SK-N-SH (cell line): ENCODE measurements around the gene ITM2A.

Experiments
- CTCF ChIP-seq: fragments of 200-600 bp; sonication (generic); IDR thresholded peaks from 2 replicates; pipeline ENCODE4 v1.6.1; 2017; ENCODE audit warnings: antibody characterized with exemption, mild to moderate bottlenecking, moderate library complexity
- FOXM1 ChIP-seq: IDR thresholded peaks from 2 replicates; pipeline ENCODE4 v1.4.0; 2012; ENCODE audit warnings: low read depth, mild to moderate bottlenecking
- POLR2AphosphoS5 ChIP-seq: IDR thresholded peaks from 2 replicates; pipeline ENCODE4 v1.6.1; 2012; ENCODE audit warnings: low read depth, low read length
- SMC3 ChIP-seq: IDR thresholded peaks from 2 replicates; pipeline ENCODE4 v1.6.1; 2012; ENCODE audit warnings: low read depth, low read length, improper control_type of control experiment
- TAF1 ChIP-seq: IDR thresholded peaks from 2 replicates; pipeline ENCODE4 v1.6.1; 2012; ENCODE audit warnings: low read depth, mild to moderate bottlenecking, low read length, moderate library complexity, borderline replicate concordance
- TCF12 ChIP-seq: IDR thresholded peaks from 2 replicates; pipeline ENCODE4 v1.4.0; 2012
- TF ChIP-seq, protein P1 (sequence below): fragments of 150-350 bp; IDR thresholded peaks from 2 replicates; pipeline ENCODE4 v1.6.1; 2016; ENCODE audit warnings: mild to moderate bottlenecking, low read depth, low read length
- TF ChIP-seq, protein P2 (sequence below): IDR thresholded peaks from 2 replicates; pipeline ENCODE4 v1.6.1; 2012; ENCODE audit warnings: mild to moderate bottlenecking, low read depth, low read length, moderate library complexity

DNA sequence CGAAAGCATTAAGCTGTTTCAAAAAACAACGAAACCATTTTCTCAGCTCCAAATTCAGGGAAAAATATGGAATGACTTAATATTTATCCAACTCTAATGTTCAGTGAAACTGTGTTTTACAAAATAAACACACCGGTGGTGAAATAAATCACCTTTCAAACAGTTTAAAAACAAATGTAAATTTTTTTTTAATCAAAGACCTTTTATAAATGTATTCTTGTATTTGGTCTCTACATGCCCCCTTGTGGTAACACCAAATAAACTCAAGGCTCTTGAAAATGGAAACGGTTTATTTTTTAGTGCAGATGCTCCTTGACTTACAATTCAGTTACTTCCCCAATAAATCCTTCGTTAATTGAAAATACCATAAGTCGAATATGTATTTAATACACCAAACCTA lies 45.8 kb upstream of the ITM2A start:
- TF ChIP-seq CTCF = peak; percentile 67
- no peak for TF ChIP-seq POLR2AphosphoS5
- TF ChIP-seq TAF1 = no peak
- TF ChIP-seq, protein P1, sequence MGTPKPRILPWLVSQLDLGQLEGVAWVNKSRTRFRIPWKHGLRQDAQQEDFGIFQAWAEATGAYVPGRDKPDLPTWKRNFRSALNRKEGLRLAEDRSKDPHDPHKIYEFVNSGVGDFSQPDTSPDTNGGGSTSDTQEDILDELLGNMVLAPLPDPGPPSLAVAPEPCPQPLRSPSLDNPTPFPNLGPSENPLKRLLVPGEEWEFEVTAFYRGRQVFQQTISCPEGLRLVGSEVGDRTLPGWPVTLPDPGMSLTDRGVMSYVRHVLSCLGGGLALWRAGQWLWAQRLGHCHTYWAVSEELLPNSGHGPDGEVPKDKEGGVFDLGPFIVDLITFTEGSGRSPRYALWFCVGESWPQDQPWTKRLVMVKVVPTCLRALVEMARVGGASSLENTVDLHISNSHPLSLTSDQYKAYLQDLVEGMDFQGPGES = no peak
- no peak for TF ChIP-seq FOXM1
- TF ChIP-seq TCF12 = no peak
- TF ChIP-seq SMC3 = no peak
- TF ChIP-seq, protein P2, sequence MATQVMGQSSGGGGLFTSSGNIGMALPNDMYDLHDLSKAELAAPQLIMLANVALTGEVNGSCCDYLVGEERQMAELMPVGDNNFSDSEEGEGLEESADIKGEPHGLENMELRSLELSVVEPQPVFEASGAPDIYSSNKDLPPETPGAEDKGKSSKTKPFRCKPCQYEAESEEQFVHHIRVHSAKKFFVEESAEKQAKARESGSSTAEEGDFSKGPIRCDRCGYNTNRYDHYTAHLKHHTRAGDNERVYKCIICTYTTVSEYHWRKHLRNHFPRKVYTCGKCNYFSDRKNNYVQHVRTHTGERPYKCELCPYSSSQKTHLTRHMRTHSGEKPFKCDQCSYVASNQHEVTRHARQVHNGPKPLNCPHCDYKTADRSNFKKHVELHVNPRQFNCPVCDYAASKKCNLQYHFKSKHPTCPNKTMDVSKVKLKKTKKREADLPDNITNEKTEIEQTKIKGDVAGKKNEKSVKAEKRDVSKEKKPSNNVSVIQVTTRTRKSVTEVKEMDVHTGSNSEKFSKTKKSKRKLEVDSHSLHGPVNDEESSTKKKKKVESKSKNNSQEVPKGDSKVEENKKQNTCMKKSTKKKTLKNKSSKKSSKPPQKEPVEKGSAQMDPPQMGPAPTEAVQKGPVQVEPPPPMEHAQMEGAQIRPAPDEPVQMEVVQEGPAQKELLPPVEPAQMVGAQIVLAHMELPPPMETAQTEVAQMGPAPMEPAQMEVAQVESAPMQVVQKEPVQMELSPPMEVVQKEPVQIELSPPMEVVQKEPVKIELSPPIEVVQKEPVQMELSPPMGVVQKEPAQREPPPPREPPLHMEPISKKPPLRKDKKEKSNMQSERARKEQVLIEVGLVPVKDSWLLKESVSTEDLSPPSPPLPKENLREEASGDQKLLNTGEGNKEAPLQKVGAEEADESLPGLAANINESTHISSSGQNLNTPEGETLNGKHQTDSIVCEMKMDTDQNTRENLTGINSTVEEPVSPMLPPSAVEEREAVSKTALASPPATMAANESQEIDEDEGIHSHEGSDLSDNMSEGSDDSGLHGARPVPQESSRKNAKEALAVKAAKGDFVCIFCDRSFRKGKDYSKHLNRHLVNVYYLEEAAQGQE = no peak
